ENCODE results near the gene CALY. TPM values are rescaled to one million over a fixed set of nuclear protein-coding genes. Genes with fewer than 3 reads are reported as not detected.
A peak's percentile ranks its signal among the peaks of the same experiment; 100 is the strongest.

CALY gene
- total RNA-seq, 2 experiments from 2014 or later: 3.8 to 3.9 TPM

DNA sequence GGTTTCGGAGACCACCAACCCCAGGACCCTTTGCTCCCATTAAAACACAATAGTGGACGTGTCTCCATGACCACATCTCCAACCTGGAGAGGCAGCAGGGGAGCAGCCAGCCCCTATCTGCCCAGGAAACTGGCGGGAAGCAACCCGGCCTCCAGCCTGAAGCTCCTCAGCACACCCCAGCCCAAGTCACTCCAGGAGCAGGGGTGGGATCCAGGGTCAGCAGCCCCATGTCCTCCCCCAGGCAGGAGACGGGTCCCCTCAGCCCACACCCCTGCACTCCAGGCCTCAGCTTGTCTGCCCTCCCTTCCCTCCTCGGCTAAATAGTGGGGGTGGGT lies 60.6 kb downstream of the CALY start:
- H3K9me3 Mint-ChIP-seq: no peaks in the 10 kb centered on the region
- POLR2A ChIA-PET: interaction anchor here (1.0 to 2.5 kb wide), 6 partner anchors 10 to 32 kb away, joined by 3 to 22 read pairs (median 6); no protein-coding TSS in a partner anchor
- intact Hi-C loops (cut with DNase I, micrococcal nuclease): loop anchor here in 1 of 2 experiments (1.0 to 5.0 kb wide), 2 partner anchors 16 to 134 kb away; no protein-coding TSS in a partner anchor
- TF ChIP-seq, protein P1, sequence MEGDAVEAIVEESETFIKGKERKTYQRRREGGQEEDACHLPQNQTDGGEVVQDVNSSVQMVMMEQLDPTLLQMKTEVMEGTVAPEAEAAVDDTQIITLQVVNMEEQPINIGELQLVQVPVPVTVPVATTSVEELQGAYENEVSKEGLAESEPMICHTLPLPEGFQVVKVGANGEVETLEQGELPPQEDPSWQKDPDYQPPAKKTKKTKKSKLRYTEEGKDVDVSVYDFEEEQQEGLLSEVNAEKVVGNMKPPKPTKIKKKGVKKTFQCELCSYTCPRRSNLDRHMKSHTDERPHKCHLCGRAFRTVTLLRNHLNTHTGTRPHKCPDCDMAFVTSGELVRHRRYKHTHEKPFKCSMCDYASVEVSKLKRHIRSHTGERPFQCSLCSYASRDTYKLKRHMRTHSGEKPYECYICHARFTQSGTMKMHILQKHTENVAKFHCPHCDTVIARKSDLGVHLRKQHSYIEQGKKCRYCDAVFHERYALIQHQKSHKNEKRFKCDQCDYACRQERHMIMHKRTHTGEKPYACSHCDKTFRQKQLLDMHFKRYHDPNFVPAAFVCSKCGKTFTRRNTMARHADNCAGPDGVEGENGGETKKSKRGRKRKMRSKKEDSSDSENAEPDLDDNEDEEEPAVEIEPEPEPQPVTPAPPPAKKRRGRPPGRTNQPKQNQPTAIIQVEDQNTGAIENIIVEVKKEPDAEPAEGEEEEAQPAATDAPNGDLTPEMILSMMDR (IDR thresholded peaks at IDR 0.05): no peak
- peaks cover 35% of the 10 kb centered on the region for H3K36me3 Mint-ChIP-seq (ENCODE audit: low read depth)
- Histone ChIP-seq H3K4me1 (ENCODE audit: insufficient read depth, low read length) (peaks cover 70% of the 10 kb centered on the region), H3K36me3 (ENCODE audit: insufficient read depth, low read length) (peaks cover 28% of the 10 kb centered on the region), H3K27ac (ENCODE audit: low read depth in 1 of 2, low read length in 2 of 2) (peak overlapping the region; percentile 86 to 90), H3K4me3 (ENCODE audit: low read length) (peak overlapping the region; percentile 91), H3K9me3 (ENCODE audit: control insufficient read depth in 1 of 2, insufficient read depth in 1 of 2, low read length in 2 of 2) (no peaks in the 10 kb centered on the region), H3K27me3 (ENCODE audit: control insufficient read depth in 1 of 2, insufficient read depth in 2 of 2, low read length in 2 of 2) (no peaks in the 10 kb centered on the region)
- peak overlapping the region; percentile 98 for H3K27ac Mint-ChIP-seq
- CTCF ChIA-PET: interaction anchor here (1.3 to 2.6 kb wide), 4 partner anchors 17 to 132 kb away, joined by 5 to 16 read pairs (median 9); no protein-coding TSS in a partner anchor
- H3K4me1 Mint-ChIP-seq (ENCODE audit: low read depth): peaks cover 40% of the 10 kb centered on the region
- DNase-seq (no peak), ATAC-seq (ENCODE audit: poor library complexity) (no peak)
- no peaks in the 10 kb centered on the region for H3K27me3 Mint-ChIP-seq
- peak overlapping the region; percentile 94 for H3K4me3 Mint-ChIP-seq

DNA sequence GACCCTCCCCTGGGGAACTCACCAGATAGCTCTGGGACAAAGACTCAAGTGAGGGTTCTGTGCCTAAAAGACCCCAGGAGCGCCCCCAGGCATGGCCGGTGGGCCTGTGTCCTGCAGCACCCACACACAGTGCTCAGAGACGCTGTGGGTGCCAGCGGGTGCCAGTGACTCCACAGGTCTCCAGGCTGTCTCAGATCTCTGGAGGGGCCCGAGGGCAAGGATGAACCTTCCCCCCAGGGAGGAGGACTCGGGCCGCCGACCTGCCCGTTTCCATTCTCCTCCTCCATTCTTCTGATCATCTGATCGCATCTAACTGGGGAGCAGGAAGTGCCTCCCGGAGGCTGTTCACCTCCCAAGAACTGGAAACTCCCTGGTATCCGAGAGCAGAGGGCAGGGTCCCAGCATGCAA lies 61.0 kb downstream of the CALY start:
- TF ChIP-seq, protein P1 (IDR thresholded peaks at IDR 0.05): peak; percentile 33
- intact Hi-C loops (cut with DNase I, micrococcal nuclease): loop anchor here (1.0 to 5.0 kb wide), 3 partner anchors 15 to 133 kb away; no protein-coding TSS in a partner anchor
- H3K9me3 ChIP-seq (ENCODE audit: control insufficient read depth in 1 of 2, insufficient read depth in 1 of 2, low read length in 2 of 2): no peaks in the 10 kb centered on the region
- DNase-seq: peak in 10 of 14 experiments; percentile 28 to 69 (median 54)
- peaks cover 32% of the 10 kb centered on the region for H3K36me3 ChIP-seq (ENCODE audit: insufficient read depth, low read length)
- Mint-ChIP-seq H3K27ac (peak overlapping the region; percentile 98), H3K4me3 (peak overlapping the region; percentile 94), H3K9me3 (no peaks in the 10 kb centered on the region), H3K36me3 (ENCODE audit: low read depth) (peaks cover 35% of the 10 kb centered on the region), H3K27me3 (no peaks in the 10 kb centered on the region), H3K4me1 (ENCODE audit: low read depth) (peaks cover 40% of the 10 kb centered on the region)
- peak overlapping the region; percentile 86 to 90 for H3K27ac ChIP-seq (ENCODE audit: low read depth in 1 of 2, low read length in 2 of 2)
- ChIA-PET CTCF (interaction anchor here (0.9 to 2.6 kb wide), 7 partner anchors 12 to 132 kb away, joined by 4 to 16 read pairs (median 6); no protein-coding TSS in a partner anchor), POLR2A (interaction anchor here (0.9 to 2.5 kb wide), 8 partner anchors 9 to 60 kb away, joined by 3 to 22 read pairs (median 6); no protein-coding TSS in a partner anchor)
- peaks cover 70% of the 10 kb centered on the region for H3K4me1 ChIP-seq (ENCODE audit: insufficient read depth, low read length)
- ATAC-seq (ENCODE audit: poor library complexity): peak; percentile 7
- peak overlapping the region; percentile 91 for H3K4me3 ChIP-seq (ENCODE audit: low read length)
- H3K27me3 ChIP-seq (ENCODE audit: control insufficient read depth in 1 of 2, insufficient read depth in 2 of 2, low read length in 2 of 2): no peaks in the 10 kb centered on the region

DNA sequence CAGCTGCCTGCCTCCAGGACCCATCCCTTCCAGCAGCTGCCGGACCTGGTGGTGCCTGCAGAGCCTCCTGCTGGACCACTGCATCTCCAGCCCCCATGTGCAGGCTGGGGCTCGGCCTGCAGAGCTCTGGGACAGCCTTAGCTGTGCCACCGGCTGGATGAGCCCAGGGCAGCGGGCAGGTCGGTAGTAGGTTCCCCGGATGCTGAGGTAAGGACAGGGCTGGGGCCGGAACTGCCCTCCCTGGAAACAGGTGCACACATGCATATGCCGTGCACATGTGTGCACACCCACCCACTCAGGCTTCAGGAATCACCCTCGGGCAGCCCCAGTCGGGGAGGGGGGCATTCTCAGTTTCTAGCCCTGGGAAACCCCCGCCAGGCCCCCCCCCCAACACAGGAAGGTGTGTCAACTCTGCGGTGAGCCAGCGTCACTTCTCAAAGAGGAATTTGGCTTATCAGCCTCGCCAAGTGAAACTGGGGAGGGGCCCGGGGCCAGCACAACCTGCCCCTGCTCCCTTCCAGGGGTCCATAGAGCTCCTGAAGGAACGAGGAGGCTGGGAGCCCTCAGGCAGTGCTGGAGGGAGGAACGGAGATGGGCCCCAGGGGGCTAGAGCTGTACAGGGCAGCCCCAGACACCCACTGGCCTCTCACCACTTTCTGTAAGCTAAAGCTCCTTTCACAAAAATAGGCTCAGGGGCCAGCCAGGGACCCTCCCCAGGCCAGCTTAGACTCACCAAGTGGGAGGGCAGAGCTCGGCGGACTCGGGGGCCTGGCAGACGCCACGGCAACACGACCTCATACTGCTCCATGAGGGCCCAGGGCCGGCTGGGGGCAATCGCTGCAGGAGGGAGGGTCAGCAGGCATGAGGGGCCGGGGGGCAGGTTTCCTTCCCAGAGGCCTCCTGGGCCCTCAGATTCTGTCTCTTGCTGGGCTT lies 61.7 kb downstream of the CALY start:
- peak overlapping the region; percentile 91 for H3K4me3 ChIP-seq (ENCODE audit: low read length)
- TF ChIP-seq, protein P1 (IDR thresholded peaks at IDR 0.05): no peak
- H3K9me3 ChIP-seq (ENCODE audit: control insufficient read depth in 1 of 2, insufficient read depth in 1 of 2, low read length in 2 of 2): no peaks in the 10 kb centered on the region
- intact Hi-C loops (cut with DNase I, micrococcal nuclease): loop anchor here (1.0 to 5.0 kb wide), 2 partner anchors 16 to 133 kb away; no protein-coding TSS in a partner anchor
- peaks cover 40% of the 10 kb centered on the region for H3K4me1 Mint-ChIP-seq (ENCODE audit: low read depth)
- H3K27ac Mint-ChIP-seq: peak overlapping the region; percentile 98
- ChIA-PET CTCF (interaction anchor here (0.9 to 2.6 kb wide), 7 partner anchors 11 to 131 kb away, joined by 4 to 16 read pairs (median 6); no protein-coding TSS in a partner anchor), POLR2A (interaction anchor here (0.9 to 2.5 kb wide), 6 partner anchors 9 to 61 kb away, joined by 5 to 22 read pairs (median 6); no protein-coding TSS in a partner anchor)
- no peaks in the 10 kb centered on the region for H3K27me3 Mint-ChIP-seq
- peak overlapping the region; percentile 86 to 90 for H3K27ac ChIP-seq (ENCODE audit: low read depth in 1 of 2, low read length in 2 of 2)
- peak overlapping the region; percentile 94 for H3K4me3 Mint-ChIP-seq
- H3K4me1 ChIP-seq (ENCODE audit: insufficient read depth, low read length): peaks cover 64% of the 10 kb centered on the region
- peak; percentile 68 for ATAC-seq (ENCODE audit: poor library complexity)
- peaks cover 39% of the 10 kb centered on the region for H3K36me3 ChIP-seq (ENCODE audit: insufficient read depth, low read length)
- H3K36me3 Mint-ChIP-seq (ENCODE audit: low read depth): peaks cover 34% of the 10 kb centered on the region
- H3K27me3 ChIP-seq (ENCODE audit: control insufficient read depth in 1 of 2, insufficient read depth in 2 of 2, low read length in 2 of 2): no peaks in the 10 kb centered on the region
- peak; percentile 53 to 95 (median 76) for DNase-seq
- H3K9me3 Mint-ChIP-seq: no peaks in the 10 kb centered on the region

Small RNAs within 50 kb of the gene (microRNA-seq; reads per million reads assigned to microRNA genes)
- 1.8 reads per million for gene MIR3944 (ENCODE audit: borderline microRNAs expressed, borderline replicate concordance)

Other genes starting within 250 kb of the CALY start
- not detected for gene ADGRA1, start 249.0 kb downstream of the CALY start, total RNA-seq
- not detected for gene KNDC1, start 176.7 kb downstream of the CALY start, total RNA-seq
- not detected for gene UTF1, start 106.7 kb downstream of the CALY start, total RNA-seq
- gene VENTX, start 99.0 kb downstream of the CALY start, total RNA-seq: under 1 TPM; 0.11 to 0.14 TPM
- 10 to 100 TPM; 95.6 to 95.9 TPM for gene ADAM8, start 60.0 kb downstream of the CALY start, total RNA-seq
- gene TUBGCP2, start 28.0 kb downstream of the CALY start, total RNA-seq: 10 to 100 TPM; 89.3 to 94.2 TPM
- gene ZNF511, start 28.0 kb downstream of the CALY start, total RNA-seq: 10 to 100 TPM; 38.1 to 40.9 TPM
- gene PRAP1, start 10.5 kb upstream of the CALY start, total RNA-seq: not detected
- 10 to 100 TPM; 10.3 to 11.7 TPM for gene FUOM, start 21.1 kb upstream of the CALY start, total RNA-seq
- gene ECHS1, start 36.5 kb upstream of the CALY start, total RNA-seq: 1 to 10 TPM; 7.6 to 8.3 TPM
- 1 to 10 TPM; 1.9 to 2.6 TPM for gene PAOX, start 42.4 kb upstream of the CALY start, total RNA-seq
- gene MTG1, start 57.3 kb upstream of the CALY start, total RNA-seq: 10 to 100 TPM; 28.5 to 34.9 TPM
- not detected for gene SPRN, start 87.7 kb upstream of the CALY start, total RNA-seq
- 1 to 10 TPM; 5.0 to 5.2 TPM for gene SCART1, start 117.0 kb upstream of the CALY start, total RNA-seq
- 1 to 10 TPM; 1.6 to 2.0 TPM for gene CYP2E1, start 190.5 kb upstream of the CALY start, total RNA-seq
- under 1 TPM; 0.30 to 0.42 TPM for gene SYCE1, start 228.7 kb upstream of the CALY start, total RNA-seq